IMR-90 (cell line): Measurements from ENCODE around the gene KLHL25. TPM values are rescaled to one million over a fixed set of nuclear protein-coding genes. Genes with fewer than 3 reads are reported as not detected.
A peak's percentile ranks its signal among the peaks of the same experiment; 100 is the strongest.

ENCODE experiments used
- ATAC-seq: fragments of 200-7000 bp; cut with Tn5 transposase; 2 replicates; pipeline ENCODE4 v1.9.1; 2020; ENCODE audit warnings: low read depth, mild to moderate bottlenecking, moderate library complexity
- BruUV-seq: library from RNA; stranded (reverse); fragments of 400-500 nt; replicated peaks from 2 replicates; lab custom pipeline; 2021; lab: Mats Ljungman, UMichigan
- CTCF ChIA-PET: fragments of 300-600 bp; formaldehyde crosslinking; extraction: SDS; loops from one replicate; lab custom pipeline; 2021; ENCODE audit warnings: antibody characterized with exemption; lab: Yijun Ruan, JAX
- POLR2A ChIA-PET: fragments of 300-600 bp; sonication (Branson Sonifier 250); formaldehyde crosslinking; loops from one replicate; lab custom pipeline; 2022; ENCODE audit warnings: antibody characterized with exemption; ENCODE audit not compliant: unreplicated experiment; lab: Charles Lee
- DNase-seq: peaks from one replicate; pipeline ENCODE4 v3.0.0; 2013
- H2AFZ ChIP-seq: replicated peaks from 2 replicates; pipeline ENCODE3; 2013; ENCODE audit warnings: low read length, mild to moderate bottlenecking; ENCODE audit not compliant: poor library complexity
- H2AK5ac ChIP-seq: 2 replicates; pipeline ENCODE4 v1.6.1; 2013; ENCODE audit warnings: low read depth, low read length, inconsistent platforms
- H2AK9ac ChIP-seq: replicated peaks from 2 replicates; pipeline ENCODE3; 2013; ENCODE audit warnings: mild to moderate bottlenecking, low read depth, low read length, moderate library complexity; ENCODE audit not compliant: poor library complexity
- H2BK120ac ChIP-seq: 2 replicates; pipeline ENCODE4 v1.6.1; 2013; ENCODE audit warnings: low read depth, low read length, inconsistent platforms
- H2BK15ac ChIP-seq: 3 replicates; pipeline ENCODE4 v1.6.1; 2013; ENCODE audit warnings: low read depth, low read length, inconsistent platforms
- H2BK20ac ChIP-seq: 2 replicates; pipeline ENCODE4 v1.6.1; 2013; ENCODE audit warnings: low read depth, mild to moderate bottlenecking, inconsistent platforms, low read length, moderate library complexity
- H2BK5ac ChIP-seq: 2 replicates; pipeline ENCODE4 v1.6.1; 2013; ENCODE audit warnings: mild to moderate bottlenecking, low read depth, low read length, inconsistent platforms; ENCODE audit not compliant: poor library complexity, severe bottlenecking
- H3K14ac ChIP-seq: replicated peaks from 2 replicates; pipeline ENCODE4 v1.6.1; 2013; ENCODE audit warnings: low read depth, low read length, inconsistent platforms
- H3K18ac ChIP-seq: 2 replicates; pipeline ENCODE4 v1.6.1; 2013; ENCODE audit warnings: low read depth, low read length, control low read depth
- H3K23ac ChIP-seq: 2 replicates; pipeline ENCODE4 v1.6.1; 2013; ENCODE audit warnings: low read depth, low read length, inconsistent platforms
- H3K27ac ChIP-seq: 2 replicates; pipeline ENCODE4 v1.5.1; 2013; ENCODE audit warnings: mild to moderate bottlenecking, control low read depth, low read length; ENCODE audit not compliant: insufficient read depth
- H3K27me3 ChIP-seq: 2 replicates; pipeline ENCODE4 v1.6.1; 2013; ENCODE audit warnings: low read length; ENCODE audit not compliant: control insufficient read depth, insufficient read depth
- H3K36me3 ChIP-seq: 2 replicates; pipeline ENCODE4 v1.6.1; 2013; ENCODE audit warnings: low read length, mixed read lengths; ENCODE audit not compliant: control insufficient read depth, insufficient read depth
- H3K4ac ChIP-seq: 2 replicates; pipeline ENCODE4 v1.6.1; 2013; ENCODE audit warnings: low read depth, low read length, inconsistent platforms
- H3K4me1 ChIP-seq: 2 replicates; pipeline ENCODE4 v1.6.1; 2013; ENCODE audit warnings: low read length, mixed read lengths; ENCODE audit not compliant: control insufficient read depth, insufficient read depth
- H3K4me2 ChIP-seq: 2 replicates; pipeline ENCODE4 v1.6.1; 2013; ENCODE audit warnings: low read depth, mild to moderate bottlenecking, control low read depth, low read length, moderate library complexity
- H3K4me3 ChIP-seq: 2 replicates; pipeline ENCODE4 v1.5.1; 2013; ENCODE audit warnings: low read depth, mild to moderate bottlenecking, control low read depth, low read length, moderate library complexity; ENCODE audit not compliant: insufficient read depth
- H3K56ac ChIP-seq: 2 replicates; pipeline ENCODE4 v1.6.1; 2013; ENCODE audit warnings: low read length, inconsistent platforms; ENCODE audit not compliant: insufficient read depth; ENCODE audit errors: extremely low read depth
- H3K79me1 ChIP-seq, 2 experiments: 2 replicates each; pipeline ENCODE4 v1.6.1; 2013; ENCODE audit warnings: low read length in 2 of 2, inconsistent platforms in 1 of 2, low read depth in 1 of 2
- H3K9ac ChIP-seq: 2 replicates; pipeline ENCODE4 v1.6.1; 2013; ENCODE audit warnings: low read depth, low read length, control low read depth
- H3K9me1 ChIP-seq: 2 replicates; pipeline ENCODE4 v1.6.1; 2013; ENCODE audit warnings: low read length, inconsistent platforms; ENCODE audit not compliant: insufficient read depth
- H3K9me3 ChIP-seq: 2 replicates; pipeline ENCODE4 v1.6.1; 2013; ENCODE audit warnings: low read length; ENCODE audit not compliant: control insufficient read depth, insufficient read depth
- H4K20me1 ChIP-seq: 2 replicates; pipeline ENCODE4 v1.6.1; 2013; ENCODE audit warnings: low read length, inconsistent platforms; ENCODE audit not compliant: insufficient read depth
- H4K5ac ChIP-seq: 2 replicates; pipeline ENCODE4 v1.6.1; 2013; ENCODE audit warnings: mild to moderate bottlenecking, low read depth, low read length, control low read depth
- H4K8ac ChIP-seq, 2 experiments: 2 replicates each; pipeline ENCODE4 v1.6.1; 2013; ENCODE audit warnings: low read depth in 2 of 2, low read length in 2 of 2, control low read depth in 1 of 2, inconsistent platforms in 1 of 2
- H4K91ac ChIP-seq: 2 replicates; pipeline ENCODE4 v1.6.1; 2013; ENCODE audit warnings: low read depth, low read length, inconsistent platforms; ENCODE audit not compliant: insufficient read depth
- CTCF ChIP-seq: conservative IDR thresholded peaks from 2 replicates; pipeline ENCODE4 v1.5.1; 2012; ENCODE audit warnings: mild to moderate bottlenecking, low read depth, low read length, improper control_type of control experiment
- MAFK ChIP-seq: IDR thresholded peaks from 2 replicates; pipeline ENCODE4 v1.6.1; 2012; ENCODE audit warnings: low read depth, low read length, improper control_type of control experiment
- MAZ ChIP-seq: IDR thresholded peaks from 2 replicates; pipeline ENCODE4 v1.6.1; 2012; ENCODE audit warnings: low read depth, mild to moderate bottlenecking, low read length, improper control_type of control experiment, moderate library complexity, borderline replicate concordance
- MXI1 ChIP-seq: IDR thresholded peaks from 2 replicates; pipeline ENCODE4 v1.6.1; 2012; ENCODE audit warnings: low read depth, mild to moderate bottlenecking, low read length, moderate library complexity, borderline replicate concordance
- RAD21 ChIP-seq: IDR thresholded peaks from 2 replicates; pipeline ENCODE4 v1.6.1; 2012; ENCODE audit warnings: low read length, improper control_type of control experiment
- SMC3 ChIP-seq: fragments of 150-350 bp; IDR thresholded peaks from 2 replicates; pipeline ENCODE4 v1.6.1; 2016; ENCODE audit warnings: low read depth, mild to moderate bottlenecking, antibody characterized with exemption, low read length, moderate library complexity
- USF2 ChIP-seq: fragments of 150-350 bp; IDR thresholded peaks from 2 replicates; pipeline ENCODE4 v1.6.1; 2017; ENCODE audit warnings: mild to moderate bottlenecking, antibody characterized with exemption, low read length, low read depth
- WGBS, 2 experiments: methylation state at CpG; one replicate each; pipeline versions ENCODE4 v1.1.5 to v1.1.7; 2013; ENCODE audit warnings: missing lambda C conversion rate in 2 of 2; ENCODE audit not compliant: insufficient read length in 1 of 2; ENCODE audit errors: extremely low coverage in 2 of 2; 5-methylcytosine and 5-hydroxymethylcytosine counted together
- dilution Hi-C: fragments of 300-500 bp; cut with HindIII; formaldehyde crosslinking; loops from one replicate; pipeline ENCODE4 v1.14.3; 2018; ENCODE audit warnings: low sequenced_read_pairs; ENCODE audit not compliant: unreplicated experiment
- in situ Hi-C: fragments of 300-500 bp; cut with MboI; formaldehyde crosslinking; loops from 3 replicates; pipeline ENCODE4 v1.14.3; 2019; ENCODE audit warnings: low sequenced_read_pairs, inconsistent platforms, mixed read lengths
- intact Hi-C: fragments of 100-400 bp; cut with micrococcal nuclease; formaldehyde crosslinking; loops from 2 replicates; pipeline ENCODE4 v1.10.0; 2022
- polyA plus RNA-seq, 3 experiments: library from polyadenylated mRNA; depleted of rRNA; stranded (reverse); fragments of >200 nt; gene quantifications; 2 replicates each; pipeline ENCODE4 v1.2.3, GENCODE V29; 2012; ENCODE audit warnings: low replicate concordance in 1 of 3
- total RNA-seq: library from RNA; depleted of rRNA; stranded (reverse); fragments of >200 nt; gene quantifications from 2 replicates; pipeline ENCODE4 v1.2.3, GENCODE V29; 2012

Gene KLHL25
- total and polyA plus RNA-seq, 2 of the 4 experiments (the other 2 are of a cell fraction), result 2.7 to 5.6 TPM

- no peak overlapping the region for H4K5ac ChIP-seq
- H3K4me1 ChIP-seq, result peaks cover 4% of the 10 kb centered on the region
- dilution Hi-C loops, result no loop called here
- H3K36me3 ChIP-seq, result peaks cover 21% of the 10 kb centered on the region
- no peak overlapping the region for H2BK120ac ChIP-seq
- WGBS, 2 experiments, result 0% methylated on average over 1 of the region's 5 CpGs; no CpG with 5 or more reads in 1 of the 2 experiments
- ChIA-PET CTCF (interaction anchor here (1.1 kb wide), 2 partner anchors 110 to 111 kb away, joined by 3 to 6 read pairs; no protein-coding TSS in a partner anchor), POLR2A (no interaction called here)
- no peak overlapping the region for H3K56ac ChIP-seq
- H2BK15ac ChIP-seq, result no peak overlapping the region
- H3K4ac ChIP-seq, result no peak overlapping the region
- H3K79me1 ChIP-seq, result peaks cover 0 to 3% of the 10 kb centered on the region in 2 experiments; a peak in 1 of 4 replicates
- H2AFZ ChIP-seq, result no peak overlapping the region
- H3K9me3 ChIP-seq, result peaks cover 3% of the 10 kb centered on the region
- H2AK9ac ChIP-seq, result no peak overlapping the region
- DNase-seq (peak; percentile 71), ATAC-seq (peak; percentile 73)
- BruUV-seq, result no TSS peak
- H3K9ac ChIP-seq, result no peak overlapping the region; the same call in 1 of the 2 replicates
- H3K27me3 ChIP-seq, result no peaks in the 10 kb centered on the region
- H2BK5ac ChIP-seq, result no peak overlapping the region
- H2AK5ac ChIP-seq, result no peak overlapping the region
- no peak overlapping the region for H2BK20ac ChIP-seq
- intact Hi-C loops, result loop anchor here (1.0 kb wide), 2 partner anchors 101 to 110 kb away; no protein-coding TSS in a partner anchor
- no peak overlapping the region for H4K91ac ChIP-seq
- H3K18ac ChIP-seq, result no peak overlapping the region
- no peaks in the 10 kb centered on the region for H4K20me1 ChIP-seq
- H4K8ac ChIP-seq, result no peak overlapping the region
- in situ Hi-C loops, result loop anchor here (5.0 kb wide), 1 partner anchor 102 kb away; no protein-coding TSS in a partner anchor
- no peaks in the 10 kb centered on the region for H3K9me1 ChIP-seq
- H3K23ac ChIP-seq, result no peak overlapping the region
- H3K4me3 ChIP-seq, result no peak overlapping the region
- no peak overlapping the region for H3K14ac ChIP-seq
- TF ChIP-seq MXI1, result no peak
- peak; percentile 80 for TF ChIP-seq CTCF
- TF ChIP-seq USF2, result no peak
- TF ChIP-seq RAD21, result peak; percentile 80
- TF ChIP-seq SMC3, result peak; percentile 71
- TF ChIP-seq MAFK, result 0 out of 2 replicates have a peak, but pooled peaks have one; percentile 1
- 0 out of 2 replicates have a peak, but pooled peaks have one; percentile 16 for TF ChIP-seq MAZ
- H3K27ac ChIP-seq, result no peak overlapping the region
- no peak overlapping the region for H3K4me2 ChIP-seq
Observed at GRCh38 chr15:85730001-85730820, 64.5 kb downstream of the KLHL25 start.
